Mucosa of rectum (tissue), 2 donors: Measurements from ENCODE around the gene ADGRB3.

Experiments used
- H3K27ac ChIP-seq, 2 donors: one replicate each; pipeline ENCODE4 v1.7.0; 2013; ENCODE audit warnings: inconsistent platforms in 2 of 2, low read depth in 2 of 2, low read length in 2 of 2
- H3K27me3 ChIP-seq, 2 donors: one replicate each; pipeline ENCODE4 v1.7.0; 2013; ENCODE audit warnings: low read length in 2 of 2; ENCODE audit not compliant: control insufficient read depth in 2 of 2, insufficient read depth in 2 of 2
- H3K36me3 ChIP-seq, 2 donors: one replicate each; pipeline ENCODE4 v1.7.0; 2013; ENCODE audit warnings: low read length in 2 of 2; ENCODE audit not compliant: control insufficient read depth in 2 of 2, insufficient read depth in 2 of 2
- H3K4me1 ChIP-seq, 2 donors: one replicate each; pipeline ENCODE4 v1.7.0; 2013; ENCODE audit warnings: low read length in 2 of 2, mild to moderate bottlenecking in 1 of 2; ENCODE audit not compliant: control insufficient read depth in 2 of 2, insufficient read depth in 2 of 2
- H3K4me3 ChIP-seq, 2 donors: one replicate each; pipeline ENCODE4 v1.7.0; 2013; ENCODE audit warnings: low read length in 2 of 2
- H3K9ac ChIP-seq, 2 donors: one replicate each; pipeline ENCODE4 v1.7.0; 2013; ENCODE audit warnings: low read length in 2 of 2, low read depth in 1 of 2, mild to moderate bottlenecking in 1 of 2
- H3K9me3 ChIP-seq, 2 donors: one replicate each; pipeline ENCODE4 v1.7.0; 2013; ENCODE audit warnings: low read length in 2 of 2; ENCODE audit not compliant: control insufficient read depth in 2 of 2
- donor health status: healthy.
- donor health status: Normal muscosa, but diverticular disease.

The ADGRB3 gene

DNA sequence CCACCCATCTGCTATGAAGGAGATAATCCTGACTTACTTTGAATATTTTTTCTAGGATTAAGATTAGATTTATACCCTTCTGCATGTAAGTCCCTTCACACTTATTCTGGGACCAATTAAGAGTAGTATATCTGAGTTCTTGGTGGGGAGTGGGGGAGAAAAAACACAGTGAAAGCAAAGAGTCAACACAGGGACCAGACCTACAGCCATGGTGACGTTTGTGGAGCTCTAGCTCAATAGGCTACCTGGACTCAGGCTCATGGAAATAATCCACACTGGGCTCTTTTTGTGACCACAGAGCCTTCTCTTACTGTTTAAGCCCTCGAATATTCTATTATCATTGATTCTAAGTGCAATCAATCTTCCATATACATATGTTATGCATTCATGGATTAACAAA, 670.4 kb downstream of the ADGRB3 start:
- Histone ChIP-seq H3K4me1 (no peaks in the 10 kb centered on the region), H3K4me3 (no peak overlapping the region), H3K27ac (no peak overlapping the region), H3K36me3 (no peaks in the 10 kb centered on the region), H3K9ac (no peak overlapping the region), H3K9me3 (peaks cover 0 to 2% of the 10 kb centered on the region in 2 donors), H3K27me3 (no peaks in the 10 kb centered on the region)

- H3K36me3 ChIP-seq: no peaks in the 10 kb centered on the region
- H3K9me3 ChIP-seq: peaks cover 0 to 2% of the 10 kb centered on the region in 2 donors
- H3K27ac ChIP-seq: no peak overlapping the region
- no peak overlapping the region for H3K4me3 ChIP-seq
- no peaks in the 10 kb centered on the region for H3K27me3 ChIP-seq
- H3K4me1 ChIP-seq: no peaks in the 10 kb centered on the region
- no peak overlapping the region for H3K9ac ChIP-seq
These were observed 673.5 kb downstream of the ADGRB3 start for GRCh38 chr6:69308584-69308983.

- no peak overlapping the region for H3K9ac ChIP-seq
- no peaks in the 10 kb centered on the region for H3K36me3 ChIP-seq
- no peaks in the 10 kb centered on the region for H3K4me1 ChIP-seq
- H3K27me3 ChIP-seq: no peaks in the 10 kb centered on the region
- peaks cover 0 to 2% of the 10 kb centered on the region in 2 donors for H3K9me3 ChIP-seq
- no peak overlapping the region for H3K27ac ChIP-seq
- H3K4me3 ChIP-seq: no peak overlapping the region
These were observed 676.8 kb downstream of the ADGRB3 start for GRCh38 chr6:69311888-69312287.

DNA sequence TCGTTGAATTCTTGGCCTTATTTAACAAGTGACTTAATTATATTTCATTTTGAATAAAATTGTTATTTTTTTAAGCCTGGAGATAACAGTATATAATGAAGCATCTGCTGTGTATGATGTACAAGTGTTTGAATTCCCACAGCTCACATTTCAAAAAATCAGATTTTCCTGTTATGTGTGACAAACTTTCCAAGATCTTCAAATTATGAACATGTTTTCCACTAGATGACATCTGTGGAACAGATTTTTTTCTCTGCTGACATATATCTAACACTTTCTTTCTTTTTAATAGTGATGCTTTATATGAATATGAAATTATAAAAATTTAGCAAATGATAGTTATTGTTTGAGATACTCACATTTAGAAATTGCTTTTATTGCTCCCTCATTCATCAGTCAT, 678.9 kb downstream of the ADGRB3 start:
- no peaks in the 10 kb centered on the region for H3K9me3 ChIP-seq
- no peaks in the 10 kb centered on the region for H3K36me3 ChIP-seq
- no peaks in the 10 kb centered on the region for H3K27me3 ChIP-seq
- H3K4me1 ChIP-seq: no peaks in the 10 kb centered on the region
- no peak overlapping the region for H3K9ac ChIP-seq
- no peak overlapping the region for H3K4me3 ChIP-seq
- no peak overlapping the region for H3K27ac ChIP-seq

- Histone ChIP-seq H3K4me1 (no peaks in the 10 kb centered on the region), H3K36me3 (no peaks in the 10 kb centered on the region), H3K4me3 (no peak overlapping the region), H3K27ac (no peak overlapping the region), H3K9me3 (no peaks in the 10 kb centered on the region), H3K9ac (no peak overlapping the region), H3K27me3 (no peaks in the 10 kb centered on the region)
These were observed 679.4 kb downstream of the ADGRB3 start for GRCh38 chr6:69314531-69314930.

GRCh38 chr6:69331886-69332285, 696.8 kb downstream of the ADGRB3 start:
- Histone ChIP-seq H3K9ac (no peak overlapping the region), H3K27me3 (no peaks in the 10 kb centered on the region), H3K4me1 (no peaks in the 10 kb centered on the region), H3K27ac (no peak overlapping the region), H3K4me3 (no peak overlapping the region), H3K36me3 (no peaks in the 10 kb centered on the region), H3K9me3 (no peaks in the 10 kb centered on the region)

- no peak overlapping the region for H3K27ac ChIP-seq
- no peak overlapping the region for H3K9ac ChIP-seq
- H3K9me3 ChIP-seq: no peaks in the 10 kb centered on the region
- H3K27me3 ChIP-seq: no peaks in the 10 kb centered on the region
- H3K4me3 ChIP-seq: no peak overlapping the region
- H3K4me1 ChIP-seq: no peaks in the 10 kb centered on the region
- H3K36me3 ChIP-seq: no peaks in the 10 kb centered on the region
These were observed 702.2 kb downstream of the ADGRB3 start for GRCh38 chr6:69337311-69337710.

- no peaks in the 10 kb centered on the region for H3K27me3 ChIP-seq
- H3K4me1 ChIP-seq: no peaks in the 10 kb centered on the region
- no peaks in the 10 kb centered on the region for H3K9me3 ChIP-seq
- H3K4me3 ChIP-seq: no peak overlapping the region
- no peaks in the 10 kb centered on the region for H3K36me3 ChIP-seq
- no peak overlapping the region for H3K9ac ChIP-seq
- H3K27ac ChIP-seq: no peak overlapping the region
These were observed 703.5 kb downstream of the ADGRB3 start for GRCh38 chr6:69338431-69339162.

DNA sequence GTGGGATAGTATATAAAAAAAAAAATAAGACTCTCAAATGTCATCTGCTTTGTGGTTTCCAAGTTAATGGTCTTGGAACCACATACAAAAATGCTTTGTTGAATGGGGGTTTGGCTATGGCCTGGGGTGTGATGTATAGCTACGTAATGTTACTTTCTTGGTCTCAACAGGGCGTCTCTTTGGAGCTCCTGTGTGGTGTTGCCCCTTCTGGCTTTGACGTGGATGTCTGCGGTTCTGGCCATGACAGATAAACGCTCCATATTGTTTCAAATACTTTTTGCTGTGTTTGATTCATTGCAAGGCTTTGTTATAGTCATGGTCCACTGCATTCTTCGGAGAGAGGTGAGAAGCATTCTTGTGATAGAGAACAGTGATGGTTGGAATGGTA, 704.1 kb downstream of the ADGRB3 start:
- Histone ChIP-seq H3K4me3 (no peak overlapping the region), H3K27me3 (no peaks in the 10 kb centered on the region), H3K9ac (no peak overlapping the region), H3K36me3 (no peaks in the 10 kb centered on the region), H3K9me3 (no peaks in the 10 kb centered on the region), H3K27ac (no peak overlapping the region), H3K4me1 (no peaks in the 10 kb centered on the region)

- no peak overlapping the region for H3K9ac ChIP-seq
- H3K9me3 ChIP-seq: no peaks in the 10 kb centered on the region
- H3K4me1 ChIP-seq: no peaks in the 10 kb centered on the region
- no peaks in the 10 kb centered on the region for H3K36me3 ChIP-seq
- no peak overlapping the region for H3K27ac ChIP-seq
- no peaks in the 10 kb centered on the region for H3K27me3 ChIP-seq
- H3K4me3 ChIP-seq: no peak overlapping the region
These were observed 705.1 kb downstream of the ADGRB3 start for GRCh38 chr6:69340196-69340595.

DNA sequence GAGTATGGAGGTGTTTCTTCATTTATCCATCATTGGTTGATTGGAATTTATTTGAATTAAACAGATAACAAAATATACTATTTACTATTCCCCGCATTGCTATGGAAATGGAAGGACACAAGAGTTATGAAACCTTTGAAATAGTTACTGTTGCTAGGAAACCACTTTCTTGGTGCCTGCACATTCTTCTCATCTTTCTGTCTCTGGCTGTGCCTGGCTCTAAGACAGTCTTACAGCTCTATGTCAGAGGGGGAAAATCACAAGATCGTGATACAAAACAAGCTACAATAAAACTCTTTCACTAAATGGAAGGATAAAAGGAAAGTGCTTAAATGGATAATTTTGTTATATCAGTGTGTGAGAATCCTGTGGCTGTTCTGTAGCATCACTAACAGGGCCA, 708.8 kb downstream of the ADGRB3 start:
- Histone ChIP-seq H3K4me3 (no peak overlapping the region), H3K4me1 (no peaks in the 10 kb centered on the region), H3K27me3 (no peaks in the 10 kb centered on the region), H3K9ac (no peak overlapping the region), H3K36me3 (no peaks in the 10 kb centered on the region), H3K27ac (no peak overlapping the region), H3K9me3 (no peaks in the 10 kb centered on the region)
